Measurements from ENCODE around the gene TLX3.
"Not testable (repeated sequence)": the region's sequence is repeated elsewhere in the genome, so short reads cannot be mapped to it uniquely, and the experiment has no call there.

The TLX3 gene

DNA sequence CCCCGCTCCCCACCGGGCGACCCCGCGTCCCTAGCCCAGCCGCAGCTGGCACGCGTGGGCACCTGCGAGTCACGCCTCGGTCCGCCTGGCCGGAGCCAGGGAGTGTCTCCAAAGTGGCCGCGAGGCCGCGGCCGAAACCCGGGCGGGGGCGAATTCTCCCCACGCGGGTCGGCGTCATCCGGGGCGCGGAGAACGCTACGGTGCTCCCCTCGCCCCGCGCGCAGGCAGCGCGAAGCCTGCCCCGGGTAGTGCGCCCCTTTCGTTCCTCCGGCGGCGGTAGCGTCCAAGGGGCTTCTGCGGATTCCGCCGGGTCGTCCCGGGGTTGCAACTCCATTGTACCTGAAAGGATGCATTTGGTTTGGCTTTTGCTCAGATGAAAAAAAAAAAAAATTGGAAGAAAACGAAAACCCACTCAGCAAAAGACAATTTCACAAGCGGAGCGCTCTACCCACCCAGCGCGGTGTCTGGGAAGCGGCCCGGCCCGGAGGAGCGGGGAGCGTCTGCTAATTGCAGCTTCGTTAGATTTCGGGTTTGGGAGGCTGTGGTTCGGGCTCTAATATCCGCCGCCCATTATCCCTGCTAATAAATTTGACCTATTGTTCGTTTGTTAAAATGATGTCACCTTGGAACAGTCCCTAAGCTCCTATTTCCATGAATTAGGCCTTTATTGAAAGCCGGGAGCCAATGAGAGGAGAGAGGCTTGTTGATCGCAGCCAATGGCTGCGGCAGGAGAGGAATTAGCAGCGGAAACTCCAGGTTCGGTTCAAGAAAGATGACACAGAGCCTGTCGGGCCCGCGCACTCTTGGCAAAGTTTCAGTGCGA is at the start of gene TLX3:
Gene TLX3, plus strand, starts transcription at position 796 of the 823 bp plus-strand sequence. CDS start 118 bp downstream, outside the sequence.
- DNase-seq (ENCODE audit: low read depth in 2 of 2), result no peak

DNA sequence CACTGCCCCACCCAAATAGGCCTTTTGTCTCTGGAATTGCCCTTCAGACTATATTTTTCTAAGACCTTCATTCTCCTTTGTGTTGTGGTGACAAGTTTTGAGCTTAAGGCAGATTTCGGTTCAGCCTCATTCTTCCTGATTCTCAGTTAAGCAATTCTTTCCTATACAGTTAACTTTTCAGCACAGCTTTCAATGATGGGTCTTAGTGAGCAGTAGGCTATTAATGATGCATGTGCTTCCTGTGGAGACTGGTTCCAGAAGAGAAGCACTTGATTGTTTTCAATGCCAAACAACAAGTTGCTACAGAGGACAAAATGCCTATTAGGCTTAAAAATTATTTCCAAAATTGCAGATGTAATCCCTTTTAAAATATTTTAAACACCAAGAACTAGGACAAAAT is 47.7 kb upstream of the TLX3 start:
- no peak for DNase-seq (ENCODE audit: low read depth in 2 of 2)

DNA sequence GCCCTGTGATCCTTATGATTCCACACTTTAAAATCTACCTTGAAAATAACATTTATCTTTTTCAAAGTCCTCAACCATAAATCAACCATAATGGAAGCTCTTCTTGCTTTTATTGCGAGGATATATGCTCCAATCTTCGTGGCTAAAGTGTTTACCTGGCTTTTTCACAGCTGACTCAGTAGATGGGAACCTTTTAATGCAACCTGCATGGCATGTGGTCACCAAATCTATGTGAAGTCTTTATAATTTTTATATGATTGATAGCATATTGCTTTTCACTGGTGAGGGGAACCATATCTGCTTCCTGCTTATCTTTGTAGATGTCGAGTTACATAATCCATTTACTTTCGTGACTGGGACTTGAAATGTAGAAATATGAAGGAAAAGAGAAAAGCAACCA is 47.1 kb upstream of the TLX3 start:
- no peak for DNase-seq (ENCODE audit: low read depth in 2 of 2)

DNA sequence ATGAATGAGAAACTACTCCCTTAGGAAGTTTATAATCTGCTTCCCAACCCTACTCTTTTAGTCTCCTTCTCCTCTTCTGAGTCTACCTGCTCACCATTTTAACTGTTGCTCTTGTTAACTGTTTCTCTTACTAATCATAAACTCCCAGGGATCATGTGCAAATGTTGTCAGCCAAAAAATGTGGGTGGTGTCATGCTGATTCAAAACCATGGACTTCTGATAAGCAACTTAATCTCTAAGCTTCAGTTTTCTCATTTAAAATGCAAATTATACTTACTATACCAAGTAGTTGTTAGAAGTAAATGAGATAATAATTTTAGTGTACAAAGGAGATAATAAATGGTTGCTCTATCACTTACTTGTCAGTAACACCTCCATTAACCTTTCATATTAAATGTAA is 45.9 kb upstream of the TLX3 start:
- no peak for DNase-seq (ENCODE audit: low read depth in 2 of 2)

DNA sequence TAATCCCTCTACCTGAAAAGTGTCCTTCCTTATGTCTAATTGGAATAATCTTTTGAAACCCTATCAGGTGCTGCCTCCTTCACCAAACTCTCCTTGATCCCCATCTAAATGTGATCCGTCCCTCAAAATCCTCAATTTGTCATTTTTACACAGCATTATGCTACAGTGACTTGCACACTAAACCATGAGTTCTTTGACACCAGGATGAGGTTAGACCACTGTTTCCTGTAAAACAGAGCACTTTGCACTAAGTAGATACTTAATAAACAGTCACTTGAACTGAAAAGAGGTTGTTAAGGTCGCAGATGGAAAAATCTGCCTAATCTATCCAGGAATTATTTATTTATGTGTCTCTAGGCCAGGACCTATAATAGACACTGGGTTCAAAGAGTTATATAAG is 44.2 kb upstream of the TLX3 start:
- no peak for DNase-seq (ENCODE audit: low read depth in 2 of 2)

DNA sequence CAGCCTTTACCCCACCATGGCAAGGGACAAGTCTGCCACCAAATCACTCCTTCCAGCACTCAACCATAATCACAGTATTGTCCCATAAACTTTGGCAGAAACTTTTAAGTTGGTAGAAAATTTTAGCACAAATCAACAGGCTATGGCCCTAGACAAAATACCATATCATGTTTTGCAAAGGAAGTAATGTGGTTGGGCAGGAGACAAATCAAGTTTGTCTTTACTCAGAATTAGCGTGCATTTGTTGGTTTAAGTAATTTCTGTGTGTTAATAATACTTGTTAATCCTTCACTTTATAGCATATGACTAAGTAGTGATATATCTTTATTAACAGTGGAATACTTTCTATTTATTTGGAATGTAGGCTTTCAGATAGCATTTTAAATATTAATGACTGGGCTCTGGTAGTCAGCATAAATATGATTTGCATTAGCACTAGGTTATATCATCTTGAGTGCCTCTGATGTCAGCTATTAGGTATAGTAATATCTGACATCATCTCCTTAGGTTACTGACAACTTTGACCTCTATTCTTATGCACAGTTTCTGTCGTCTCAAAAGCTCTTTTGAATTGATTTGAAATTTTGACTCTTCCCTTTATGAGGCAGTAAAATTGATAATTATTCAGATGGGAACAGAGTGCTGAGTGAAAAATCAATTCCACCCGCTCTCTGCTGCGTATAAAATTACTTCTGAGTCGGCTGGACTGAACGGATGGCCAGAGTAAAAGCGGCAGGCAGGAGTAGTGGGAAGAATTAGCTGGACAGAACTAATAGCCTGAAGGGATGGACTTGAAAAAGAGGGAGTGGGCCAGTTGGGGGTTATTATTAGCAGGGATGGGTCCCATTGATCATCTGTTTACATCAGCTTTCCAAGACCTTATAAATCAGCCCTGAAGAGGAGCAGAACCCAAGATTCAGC is 40.1 kb upstream of the TLX3 start:
- DNase-seq (ENCODE audit: low read depth in 2 of 2), result no peak

DNA sequence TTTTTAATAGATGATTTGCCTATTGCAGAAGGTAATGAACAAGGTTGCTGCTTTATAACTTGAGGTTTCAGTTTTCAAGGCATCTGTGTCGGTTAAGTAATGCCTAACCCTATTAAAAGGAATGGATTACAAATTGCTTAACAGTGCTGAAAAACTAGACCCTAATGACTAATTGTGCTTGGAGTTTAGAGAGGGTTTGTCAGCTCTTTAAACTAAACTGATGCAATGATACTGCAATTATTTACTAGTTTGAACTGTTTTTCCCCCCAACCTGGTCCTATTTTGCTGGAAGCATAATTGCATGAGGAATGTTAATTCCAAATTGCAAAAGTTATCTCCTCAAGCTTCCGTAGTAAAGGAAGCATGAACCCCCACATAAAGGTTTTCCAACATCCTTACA is 39.3 kb upstream of the TLX3 start:
- no peak for DNase-seq (ENCODE audit: low read depth in 2 of 2)

DNA sequence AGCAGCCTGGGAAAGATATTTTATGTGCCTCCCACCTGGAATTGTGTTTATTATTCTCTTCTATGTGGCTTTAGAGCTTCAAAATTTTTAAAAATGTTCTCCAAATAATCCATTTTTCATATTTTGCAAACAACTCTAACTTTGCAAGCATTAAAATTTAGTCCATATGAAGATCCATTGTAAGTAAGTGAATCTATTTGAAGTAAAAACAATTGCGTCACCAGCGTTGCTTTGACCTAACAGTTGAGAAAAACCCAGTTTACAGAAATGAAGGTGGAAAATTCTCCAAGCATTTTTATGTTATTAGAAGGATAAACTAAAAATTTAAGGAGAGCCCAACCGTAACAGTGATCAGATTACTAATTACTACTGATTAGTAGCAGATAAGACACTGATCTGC is 38.9 kb upstream of the TLX3 start:
- no peak for DNase-seq (ENCODE audit: low read depth in 2 of 2)

DNA sequence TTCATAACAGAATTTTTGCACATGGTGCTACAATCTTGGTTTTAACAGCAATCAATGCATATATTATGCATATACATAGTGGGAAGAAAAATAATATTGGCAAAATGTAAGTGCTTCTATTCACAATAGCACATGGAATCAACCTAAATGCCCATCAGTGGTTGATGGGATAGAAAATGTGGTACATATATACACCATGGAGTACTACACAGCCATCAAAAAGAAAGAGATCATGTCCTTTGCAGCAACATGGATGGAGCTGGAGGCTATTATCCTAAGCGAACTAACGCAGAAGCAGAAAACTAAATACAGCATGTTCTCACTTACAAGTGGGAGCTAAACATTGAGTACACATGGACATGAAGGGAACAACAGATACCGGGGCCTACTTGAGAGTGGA is 37.2 kb upstream of the TLX3 start:
- DNase-seq (ENCODE audit: low read depth in 2 of 2), result no peak

DNA sequence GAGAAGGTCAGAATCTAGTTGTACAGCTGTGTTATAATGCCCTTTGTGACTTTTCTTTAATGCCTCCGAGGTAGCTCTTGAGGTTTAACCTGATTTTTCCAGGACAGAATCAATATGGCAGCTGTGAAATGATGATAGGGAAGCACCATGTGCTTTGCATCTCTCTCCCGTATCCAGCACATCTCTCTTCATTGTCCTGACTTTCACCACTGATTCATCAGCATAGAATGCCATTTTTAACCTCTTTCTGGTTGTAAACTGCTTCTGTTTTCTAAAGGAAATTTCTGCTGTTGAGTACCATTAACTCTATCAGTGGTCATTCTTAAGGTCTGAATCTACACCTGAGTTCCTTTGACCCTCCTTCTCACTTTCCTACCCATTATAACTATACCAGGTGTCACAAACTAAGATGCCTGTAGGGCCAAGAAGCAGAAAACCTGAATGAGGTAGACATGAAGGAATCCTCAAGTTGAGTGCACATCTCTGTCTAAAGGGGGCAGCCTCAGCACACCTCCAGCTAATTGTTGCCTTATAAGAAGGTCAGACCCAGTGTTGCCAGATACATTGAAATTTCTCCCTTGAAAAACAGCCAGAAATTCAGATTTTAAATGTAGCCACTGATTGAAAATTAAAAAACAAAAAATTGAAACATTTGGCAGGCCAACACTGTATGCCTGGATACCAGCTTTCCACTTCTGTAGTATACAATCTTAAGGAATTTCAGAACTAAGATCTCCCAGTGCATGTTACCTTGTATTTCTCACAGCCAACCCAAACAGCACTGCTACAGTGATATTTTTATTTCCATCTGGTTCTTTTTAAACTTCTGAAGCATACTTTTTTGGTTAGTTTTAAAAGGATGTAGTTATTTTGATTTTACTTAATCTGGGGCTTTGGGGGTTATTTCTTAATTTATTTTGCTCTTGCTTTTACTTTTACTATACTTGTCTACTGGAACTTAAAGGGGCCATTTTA is 35.8 kb upstream of the TLX3 start:
- no peak for DNase-seq (ENCODE audit: low read depth in 2 of 2)

DNA sequence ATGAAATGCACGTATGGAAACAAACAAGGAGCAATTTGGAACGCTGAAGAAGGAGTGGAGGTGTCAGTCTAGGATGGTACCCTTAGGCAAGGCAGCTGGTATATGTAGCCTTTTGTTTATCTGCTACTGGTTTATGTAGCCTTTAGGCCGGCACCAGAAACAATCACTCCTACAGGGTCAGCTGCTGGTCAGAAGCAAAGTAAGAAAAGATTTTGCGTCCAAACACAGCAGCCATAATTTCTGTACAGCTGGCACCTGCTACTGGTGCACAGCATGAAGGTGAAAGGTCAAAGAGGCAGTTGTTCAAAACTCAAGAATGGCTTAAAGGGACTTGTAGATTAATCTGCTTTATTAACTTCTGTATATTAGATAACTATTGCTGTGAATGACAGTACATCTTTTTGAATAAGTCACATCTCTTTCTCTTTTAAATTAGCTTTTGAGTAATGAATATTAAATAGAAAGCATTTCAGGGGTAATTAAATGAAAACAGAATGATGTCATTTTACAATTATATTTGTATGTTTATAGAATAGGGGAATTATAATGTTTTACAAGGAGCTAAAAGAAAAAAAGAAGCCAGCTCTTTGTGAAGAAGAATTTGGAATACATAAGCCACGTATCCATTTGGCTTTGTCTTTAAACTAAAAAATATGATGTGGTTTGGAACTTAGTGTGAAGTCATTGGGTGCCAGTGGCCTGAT is 33.1 kb upstream of the TLX3 start:
- DNase-seq (ENCODE audit: low read depth in 2 of 2), result no peak

DNA sequence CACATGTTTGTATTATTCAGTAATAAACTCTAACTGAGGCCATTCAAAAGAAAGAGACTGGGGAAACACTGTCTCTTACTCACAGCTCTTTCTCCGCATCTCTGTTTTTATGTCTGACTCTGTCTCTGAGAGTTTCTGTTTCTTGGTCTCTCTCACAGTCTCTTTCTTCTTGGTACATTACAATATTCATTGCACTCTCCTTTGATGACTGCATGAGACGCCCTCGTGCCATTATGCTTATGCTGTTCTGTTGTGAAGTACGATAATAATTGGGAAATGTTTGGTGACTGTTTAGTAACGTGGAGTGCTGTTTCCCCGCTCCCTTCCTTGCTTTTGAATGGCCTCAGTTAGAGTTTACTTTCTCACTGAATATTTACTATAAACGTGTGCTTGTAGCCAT is 25.3 kb upstream of the TLX3 start:
- DNase-seq (ENCODE audit: low read depth in 2 of 2), result no peak

DNA sequence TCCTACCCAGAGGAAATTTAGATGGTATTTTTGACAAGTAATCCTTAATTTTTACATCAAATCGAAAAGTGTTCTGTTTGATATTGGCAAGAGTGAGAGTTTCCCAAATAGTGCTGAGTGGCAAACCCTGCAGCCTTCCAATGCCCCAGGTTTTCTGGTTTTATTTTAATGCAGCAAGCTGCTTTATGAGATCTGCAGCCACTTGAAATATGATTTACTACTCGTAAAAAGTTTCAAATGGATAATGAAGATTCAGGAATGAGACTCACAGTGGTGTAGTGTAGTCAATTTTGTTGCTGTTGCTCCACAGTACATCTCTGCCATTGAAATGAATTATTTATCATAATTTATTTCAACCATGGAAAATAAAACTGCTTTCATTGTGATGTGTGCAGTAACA is 23.6 kb upstream of the TLX3 start:
- no peak for DNase-seq (ENCODE audit: low read depth in 2 of 2)

DNA sequence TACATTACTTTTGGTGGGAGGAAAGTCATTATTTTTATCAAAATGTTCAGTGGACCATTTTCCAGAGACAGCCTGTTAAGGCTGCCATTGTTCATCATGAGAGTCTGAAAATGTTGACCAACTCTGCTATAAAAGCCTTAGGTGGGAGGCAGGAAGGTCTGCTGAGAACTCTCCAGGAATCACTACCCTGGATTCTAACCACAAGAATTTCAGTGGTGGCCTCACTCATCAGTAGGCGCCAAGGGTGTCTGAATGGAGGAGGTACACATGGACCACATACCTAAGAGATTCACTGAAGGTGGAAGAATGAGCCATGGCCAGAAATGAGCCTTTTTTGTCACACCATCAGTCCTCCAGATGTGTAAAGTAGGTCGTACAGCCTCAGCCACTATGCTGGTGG is 21.0 kb upstream of the TLX3 start:
- no peak for DNase-seq (ENCODE audit: low read depth in 2 of 2)

DNA sequence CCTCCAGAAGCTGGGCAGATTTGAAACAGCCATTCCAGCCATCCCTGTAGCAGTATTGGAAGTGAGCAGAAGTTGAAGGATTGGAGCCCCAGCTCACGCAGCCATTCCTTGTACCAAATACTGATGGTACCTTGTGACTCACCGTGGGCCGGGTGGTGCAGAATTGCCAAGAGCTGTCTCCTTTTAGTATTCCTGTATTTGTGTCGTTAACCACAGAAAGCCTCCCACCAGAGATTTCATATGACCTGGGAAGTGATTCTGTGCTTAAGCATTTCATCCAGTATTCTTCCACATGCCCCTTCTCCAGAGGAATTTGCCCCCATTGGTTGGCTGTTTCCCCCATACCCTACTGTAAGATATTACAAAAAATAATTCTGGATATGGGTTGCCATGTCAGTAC is 17.7 kb upstream of the TLX3 start:
- no peak for DNase-seq (ENCODE audit: low read depth in 2 of 2)

DNA sequence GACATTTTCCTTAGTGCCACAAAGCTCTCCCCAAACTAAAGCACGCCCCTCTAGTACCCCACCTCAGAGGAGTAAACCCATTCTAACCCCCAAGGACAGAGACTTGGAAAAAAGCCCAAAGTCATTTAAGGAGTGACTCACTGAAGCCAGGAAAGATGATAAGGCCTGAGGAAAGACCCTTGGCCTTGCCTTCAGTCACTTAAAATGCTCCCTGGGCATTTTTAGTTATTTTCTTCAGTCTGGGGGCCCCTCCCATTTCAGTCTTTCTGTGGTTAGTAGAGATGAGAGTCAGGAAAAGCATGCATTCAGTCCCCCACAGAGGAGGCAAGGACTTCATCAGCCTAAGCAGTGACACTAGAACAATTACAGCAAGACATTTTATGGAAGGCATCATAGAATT is 13.7 kb upstream of the TLX3 start:
- DNase-seq (ENCODE audit: low read depth in 2 of 2), result no peak

DNA sequence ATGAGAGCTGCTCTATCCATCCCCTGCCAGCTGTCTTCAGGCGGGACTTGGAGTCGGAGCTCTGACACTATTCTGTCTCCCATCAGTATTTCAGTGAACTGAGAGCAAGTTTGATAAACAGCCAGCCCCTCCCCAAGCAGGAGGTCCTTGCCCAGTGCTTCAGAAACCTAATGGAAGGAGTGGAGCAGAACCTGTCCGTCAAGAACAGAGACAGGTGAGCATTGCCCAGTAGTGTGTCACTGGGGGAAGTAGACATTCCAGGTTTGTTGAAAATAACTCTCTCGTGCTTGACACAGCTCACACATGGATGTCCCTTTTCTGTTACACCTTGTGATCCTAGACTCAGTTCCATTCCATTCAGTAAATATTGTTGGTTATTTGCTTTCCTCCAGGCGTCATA is 13.2 kb upstream of the TLX3 start:
- DNase-seq (ENCODE audit: low read depth in 2 of 2), result no peak

DNA sequence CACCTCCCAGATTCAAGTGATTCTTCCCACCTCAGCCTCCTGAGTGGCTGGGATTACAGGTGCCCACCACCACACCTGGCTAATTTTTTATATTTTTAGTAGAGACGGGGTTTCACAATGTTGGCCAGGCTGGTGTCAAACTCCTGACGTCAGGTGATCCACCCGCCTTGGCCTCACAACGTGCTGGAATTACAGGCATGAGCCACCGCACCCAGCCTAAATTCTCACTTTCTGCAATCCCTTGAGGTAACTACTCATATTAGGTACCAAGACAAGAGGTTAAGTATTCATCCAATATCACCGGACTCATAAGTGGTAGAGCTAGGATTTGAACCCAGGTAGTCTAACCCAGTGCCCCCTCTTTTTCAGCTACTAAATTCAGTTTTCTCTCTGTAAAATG is 11.1 kb upstream of the TLX3 start:
- DNase-seq (ENCODE audit: low read depth in 2 of 2), result not testable (repeated sequence)

DNA sequence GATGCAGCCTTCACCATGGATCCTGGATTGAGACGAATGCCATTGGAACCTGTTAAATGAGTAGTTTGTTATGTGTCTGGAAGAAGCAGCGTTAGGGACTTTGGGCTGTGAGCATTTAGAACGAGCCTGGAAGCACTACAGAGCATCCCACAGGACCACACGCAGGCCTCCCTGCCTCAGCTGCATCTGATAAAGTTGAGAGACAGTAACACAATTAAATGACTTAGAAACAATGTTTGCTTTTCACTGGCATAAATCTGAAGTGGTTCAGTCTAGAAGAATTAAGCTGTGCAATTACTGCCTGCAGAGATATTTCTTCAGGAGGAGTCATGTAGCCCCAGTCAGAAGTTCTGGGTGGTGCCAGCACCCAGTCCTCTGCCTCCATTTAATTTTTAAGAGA is 9.8 kb upstream of the TLX3 start:
- no peak for DNase-seq (ENCODE audit: low read depth in 2 of 2)

DNA sequence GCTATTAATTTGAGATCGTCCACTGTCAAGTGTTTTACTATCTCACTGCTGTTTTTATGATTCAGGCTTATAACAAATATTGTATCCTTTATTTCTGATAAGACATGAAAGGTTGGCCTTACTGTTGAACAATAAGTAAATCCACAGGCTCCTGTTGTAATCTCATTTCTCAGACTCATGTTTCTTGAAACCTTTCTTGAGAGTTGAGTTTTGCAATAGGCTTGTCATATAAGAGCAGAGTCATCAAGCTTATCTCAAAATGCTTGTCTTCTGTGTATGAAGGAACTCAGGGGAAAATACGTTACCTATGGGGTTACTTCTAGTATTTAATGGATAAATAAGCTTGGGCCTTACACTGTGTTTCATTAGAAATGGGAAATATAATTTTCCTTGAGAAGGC is 9.2 kb upstream of the TLX3 start:
- DNase-seq (ENCODE audit: low read depth in 2 of 2), result no peak

DNA sequence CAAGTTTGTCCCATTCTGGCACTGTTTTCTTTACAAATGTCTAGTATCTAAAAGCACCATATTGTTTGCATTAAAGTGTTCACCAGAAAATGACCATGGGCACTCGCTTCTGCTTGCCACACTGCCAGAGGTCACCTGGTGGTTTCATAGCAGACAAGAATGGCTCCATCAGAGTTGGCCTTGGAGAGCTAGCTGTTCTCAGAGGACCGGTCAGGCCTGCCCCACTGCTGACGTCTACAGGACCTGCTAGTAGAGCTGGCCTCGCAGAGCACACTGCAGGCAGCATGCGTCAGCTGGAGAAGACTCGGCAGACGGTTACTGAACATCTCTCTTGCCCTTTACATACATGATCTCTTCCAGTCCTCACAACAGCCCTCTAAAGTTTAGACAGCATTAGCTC is 8.7 kb upstream of the TLX3 start:
- DNase-seq (ENCODE audit: low read depth in 2 of 2), result no peak

Measured in stimulated activated CD4-positive, alpha-beta T cell treated with anti-CD3 and anti-CD28 coated beads, Interleukin-15, amount 100 ng/mL, for 48 hours (primary cell).